Stimulated activated CD4-positive, alpha-beta T cell treated with anti-CD3 and anti-CD28 coated beads, Interleukin-15, amount 100 ng/mL, for 24 hours (primary cell): ENCODE measurements around the gene TM4SF5.

Source experiments
- DNase-seq: peaks from one replicate; pipeline ENCODE4 v3.0.0-alpha.2; 2020

TM4SF5 gene, protein sequence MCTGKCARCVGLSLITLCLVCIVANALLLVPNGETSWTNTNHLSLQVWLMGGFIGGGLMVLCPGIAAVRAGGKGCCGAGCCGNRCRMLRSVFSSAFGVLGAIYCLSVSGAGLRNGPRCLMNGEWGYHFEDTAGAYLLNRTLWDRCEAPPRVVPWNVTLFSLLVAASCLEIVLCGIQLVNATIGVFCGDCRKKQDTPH

DNA sequence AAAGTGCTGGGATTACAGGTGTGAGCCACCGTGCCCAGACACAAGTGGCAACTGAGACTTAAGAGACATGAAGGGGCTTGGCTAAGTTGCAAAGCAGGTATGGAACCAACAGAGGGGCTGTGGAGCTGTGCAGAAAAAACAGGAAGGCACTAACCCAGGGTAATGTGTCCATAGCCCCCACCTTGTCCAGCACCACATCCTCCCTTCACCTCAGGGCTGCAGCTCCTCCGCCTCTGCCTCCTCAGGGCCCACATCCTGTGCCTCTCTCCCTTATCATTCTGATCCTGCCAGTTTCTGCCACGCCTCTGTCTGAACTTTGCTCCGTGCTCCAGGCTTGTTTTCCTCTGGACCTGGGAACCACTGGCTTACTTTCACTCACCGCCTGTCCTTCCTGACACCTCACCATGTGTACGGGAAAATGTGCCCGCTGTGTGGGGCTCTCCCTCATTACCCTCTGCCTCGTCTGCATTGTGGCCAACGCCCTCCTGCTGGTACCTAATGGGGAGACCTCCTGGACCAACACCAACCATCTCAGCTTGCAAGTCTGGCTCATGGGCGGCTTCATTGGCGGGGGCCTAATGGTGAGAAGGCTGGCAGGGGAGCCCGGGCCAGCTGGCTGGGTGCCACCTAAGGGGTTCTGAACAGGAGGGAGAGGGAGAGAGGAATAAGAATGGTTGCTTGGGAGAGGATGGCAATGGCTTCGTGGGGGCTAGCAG is at the start of gene TM4SF5:
TM4SF5 (plus strand) TSS at position 368 of the 716 bp plus-strand sequence; CDS start at position 405, 37 bp downstream.
- DNase-seq = no peak

DNA sequence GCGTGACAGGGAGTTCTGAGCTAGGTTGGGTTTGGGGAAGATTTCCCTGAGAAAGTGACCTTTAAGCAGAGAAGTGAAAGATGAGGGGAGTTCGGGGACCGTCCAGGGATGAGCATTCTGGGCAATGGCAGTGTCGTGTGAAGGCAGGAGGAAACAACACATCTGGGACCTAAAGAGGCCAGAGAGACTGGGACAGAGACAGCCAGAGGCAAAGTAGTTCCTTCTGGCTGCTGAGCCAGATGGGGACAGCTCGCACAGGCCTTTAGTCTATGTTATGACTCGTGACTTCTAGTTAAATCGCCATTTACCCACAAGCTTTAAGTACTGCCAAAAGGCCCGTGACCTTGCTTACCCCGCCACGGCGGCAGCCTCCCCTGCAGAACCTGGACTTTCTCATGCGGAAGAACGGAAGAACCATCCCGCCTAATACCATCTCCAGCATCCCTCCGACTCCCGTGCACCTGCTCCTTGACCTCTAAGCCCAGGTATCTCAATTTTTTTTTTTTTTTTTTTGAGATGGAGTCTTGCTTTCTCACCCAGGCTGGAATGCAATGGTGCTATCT is 48.9 kb upstream of the TM4SF5 start:
- no peak for DNase-seq

DNA sequence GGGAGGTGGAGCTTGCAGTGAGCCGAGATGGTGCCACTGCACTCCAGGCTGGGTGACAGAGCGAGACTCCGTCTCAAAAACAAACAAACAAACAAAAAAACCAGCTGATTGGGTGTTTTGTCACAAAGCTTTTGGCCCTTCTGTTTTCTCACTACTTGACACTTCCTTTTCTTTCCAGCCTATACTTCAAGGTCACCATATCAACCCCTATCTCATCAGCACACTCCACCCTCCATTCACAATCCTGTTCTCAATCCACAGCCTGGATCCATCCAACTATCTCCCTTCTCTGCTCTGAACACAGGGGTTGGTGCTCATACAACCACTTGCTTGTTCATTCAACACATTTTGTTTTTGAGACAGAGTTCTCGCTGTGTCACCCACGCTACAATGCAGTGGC is 47.0 kb upstream of the TM4SF5 start:
- no peak for DNase-seq

DNA sequence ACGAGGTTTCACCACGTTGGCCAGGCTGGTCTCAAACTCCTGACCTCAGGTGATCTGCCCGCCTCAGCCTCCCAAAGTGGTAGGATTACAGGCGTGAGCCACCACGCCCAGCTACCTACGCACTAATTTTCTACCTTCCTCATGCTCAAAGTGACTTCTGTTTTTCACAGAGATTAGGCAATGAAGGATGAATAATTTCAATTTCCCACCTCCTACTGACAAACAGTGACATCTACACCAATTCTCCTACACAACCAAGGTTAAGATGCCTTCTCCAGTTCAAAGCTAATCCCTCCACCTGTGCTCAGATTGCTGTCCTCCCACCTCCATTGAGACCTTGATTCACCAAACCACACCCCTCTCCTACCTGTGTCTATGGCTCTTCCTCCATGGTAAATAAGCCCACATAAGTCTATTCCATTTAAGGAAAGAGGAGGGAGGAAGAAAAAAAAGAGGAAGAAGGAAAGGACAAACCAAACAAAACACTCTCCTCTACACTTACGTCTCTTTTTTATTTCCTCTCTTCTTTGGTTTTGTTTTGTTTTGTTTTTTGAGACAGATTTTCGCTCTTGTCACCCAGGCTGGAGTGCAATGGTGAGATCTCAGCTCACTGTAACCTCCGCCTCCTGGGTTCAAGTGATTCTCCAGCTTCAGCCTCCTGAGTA is 45.9 kb upstream of the TM4SF5 start:
- DNase-seq = no peak

DNA sequence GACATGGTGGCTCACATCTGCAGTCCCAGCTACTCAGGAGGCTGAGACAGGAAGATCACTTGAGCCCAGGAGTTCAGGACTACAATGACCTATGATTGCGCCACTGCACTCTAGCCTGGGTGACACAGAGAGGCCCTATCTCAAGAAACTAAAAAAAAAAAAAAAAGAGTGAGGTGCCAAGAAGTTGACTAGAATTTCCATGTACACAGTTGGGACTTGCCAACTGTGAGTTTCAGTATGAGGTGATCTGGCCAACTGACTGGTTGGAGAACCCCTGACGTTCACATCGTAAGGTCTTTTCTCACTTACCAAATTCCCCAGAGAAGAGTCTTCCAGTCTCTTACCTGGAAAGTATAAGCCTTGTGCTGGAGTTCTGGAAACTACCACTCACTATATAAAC is 43.6 kb upstream of the TM4SF5 start:
- no peak for DNase-seq

DNA sequence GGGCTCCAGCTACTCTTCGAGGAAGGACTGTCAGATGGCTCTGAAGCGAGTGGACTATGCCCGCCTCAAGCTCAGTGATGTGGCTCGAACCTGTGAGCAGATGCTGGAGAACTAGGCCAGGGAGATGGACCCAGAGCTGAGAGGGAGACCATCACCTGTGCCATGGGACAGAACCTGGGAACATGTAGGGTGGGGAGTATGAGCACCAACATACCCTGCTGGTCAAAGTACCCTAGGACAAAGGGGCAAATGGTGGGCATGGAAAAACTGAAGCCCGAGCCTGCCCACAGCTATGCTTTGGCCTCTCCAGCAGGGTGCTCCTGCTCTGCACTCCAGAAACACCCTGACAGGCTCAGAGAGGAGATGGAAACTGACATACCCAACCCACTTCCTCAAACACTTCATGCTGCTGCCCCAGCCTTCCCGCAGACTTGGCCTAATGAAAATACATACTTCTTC is 38.6 kb upstream of the TM4SF5 start:
- no peak for DNase-seq

DNA sequence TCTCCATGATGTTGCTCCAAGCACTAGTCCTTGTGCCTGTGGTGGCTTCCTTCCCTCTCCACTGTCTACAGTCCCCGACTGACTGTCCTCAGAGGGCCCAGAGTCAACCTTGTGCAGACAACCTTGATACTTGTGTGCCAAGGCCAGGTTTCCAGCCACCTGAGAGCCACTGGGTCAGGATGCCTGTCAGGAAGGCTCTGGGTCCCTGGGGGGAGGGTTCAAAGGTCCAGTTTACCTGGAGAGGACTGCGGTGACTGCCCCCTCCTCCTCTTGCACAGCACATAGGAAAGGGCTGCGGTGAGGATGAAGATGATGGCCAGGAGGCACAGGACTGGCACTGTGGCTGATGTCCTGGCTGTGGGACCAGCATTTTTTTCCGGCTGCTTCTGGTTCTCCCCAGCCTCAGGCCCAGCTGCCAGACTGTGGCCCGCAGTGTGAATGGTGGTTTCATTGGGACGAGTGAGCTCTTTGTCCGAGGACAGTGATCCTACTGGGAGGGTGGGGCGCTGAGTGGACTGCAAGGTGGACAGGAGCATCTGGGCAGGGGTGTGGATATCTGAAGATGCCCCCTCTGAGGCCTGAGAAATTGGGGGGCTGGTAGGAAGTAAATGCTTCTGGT is 36.7 kb upstream of the TM4SF5 start:
- no peak for DNase-seq

DNA sequence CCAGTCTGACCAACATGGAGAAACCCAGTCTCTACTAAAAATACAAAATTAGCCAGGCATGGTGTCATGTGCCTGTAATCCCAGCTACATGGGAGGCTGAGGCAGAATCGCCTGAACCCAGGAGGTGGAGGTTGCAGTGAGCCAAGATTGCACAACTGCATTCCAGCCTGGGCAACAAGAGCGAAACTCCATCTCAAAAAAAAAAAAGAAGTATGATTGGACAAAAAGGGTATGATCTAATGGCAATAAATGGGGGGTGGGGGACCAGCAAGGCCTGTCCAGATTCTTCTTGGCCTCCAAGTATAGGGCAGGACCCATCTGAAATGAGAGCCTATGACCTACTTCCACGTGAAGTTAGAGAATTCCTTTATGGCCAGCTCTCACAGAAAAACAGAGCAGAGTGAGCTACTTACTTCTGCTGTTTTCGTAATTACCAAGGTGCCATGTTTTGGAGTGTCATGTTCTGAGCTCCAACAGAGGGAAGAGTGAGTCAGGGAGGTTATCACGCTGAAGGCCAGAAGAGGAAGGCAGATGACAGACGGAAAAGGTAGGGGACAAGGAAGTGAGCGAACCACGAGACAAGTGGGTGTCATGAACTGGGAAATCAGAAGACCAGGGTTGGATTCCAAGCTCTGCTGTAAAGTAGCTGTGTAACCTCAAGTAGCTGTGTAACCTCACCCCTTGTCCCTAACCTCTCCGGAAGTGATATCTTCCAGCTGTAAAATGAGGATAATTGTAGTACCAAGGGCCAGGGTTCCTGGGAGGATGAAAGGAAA is 35.6 kb upstream of the TM4SF5 start:
- DNase-seq = no peak

DNA sequence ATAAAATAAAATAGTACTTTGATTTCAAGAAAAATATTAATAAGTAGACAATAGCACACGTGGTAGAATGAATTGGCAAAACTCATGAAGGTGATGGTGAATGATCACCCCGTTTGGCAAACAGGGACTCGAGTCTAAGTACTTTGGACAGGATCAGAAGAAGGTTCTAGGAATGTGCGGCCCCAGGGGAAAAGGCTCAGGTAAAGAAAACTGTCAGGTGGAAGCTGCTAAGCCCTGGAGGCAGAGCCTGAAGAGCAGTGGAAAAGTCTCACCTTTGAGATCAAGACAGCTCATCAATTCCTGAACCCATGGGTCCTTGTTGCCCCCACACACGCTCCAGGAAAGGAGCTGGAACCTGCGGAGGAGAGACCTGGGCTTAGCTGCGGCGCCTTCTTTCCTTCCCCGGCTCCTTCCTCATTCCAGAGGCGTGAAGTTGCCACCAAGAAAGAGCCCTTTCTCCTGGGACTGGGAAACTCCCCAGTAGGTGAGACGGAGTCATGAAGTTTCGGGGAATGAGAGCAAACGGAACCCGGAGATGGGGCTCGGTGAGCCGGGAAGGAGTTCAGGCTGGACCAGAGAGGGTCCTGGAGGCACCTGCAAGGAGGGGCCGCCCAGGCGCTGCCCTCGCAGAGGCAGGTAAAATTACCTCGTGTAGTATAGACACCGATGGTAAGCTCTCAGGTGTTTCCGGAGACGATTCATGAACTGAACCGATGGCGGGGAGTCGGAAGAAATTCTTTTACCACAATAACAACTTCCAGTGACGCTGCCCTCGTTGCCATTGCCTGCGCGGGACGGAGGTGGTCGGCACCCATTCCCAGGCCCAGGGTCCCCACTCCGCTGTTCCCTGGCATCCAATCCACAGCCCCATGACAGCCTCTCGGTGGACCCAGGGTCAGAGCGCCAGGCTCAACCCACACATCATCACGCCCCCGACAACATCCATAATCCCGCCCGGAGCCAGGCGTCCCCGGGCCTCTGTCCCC is 33.3 kb upstream of the TM4SF5 start:
- no peak for DNase-seq

DNA sequence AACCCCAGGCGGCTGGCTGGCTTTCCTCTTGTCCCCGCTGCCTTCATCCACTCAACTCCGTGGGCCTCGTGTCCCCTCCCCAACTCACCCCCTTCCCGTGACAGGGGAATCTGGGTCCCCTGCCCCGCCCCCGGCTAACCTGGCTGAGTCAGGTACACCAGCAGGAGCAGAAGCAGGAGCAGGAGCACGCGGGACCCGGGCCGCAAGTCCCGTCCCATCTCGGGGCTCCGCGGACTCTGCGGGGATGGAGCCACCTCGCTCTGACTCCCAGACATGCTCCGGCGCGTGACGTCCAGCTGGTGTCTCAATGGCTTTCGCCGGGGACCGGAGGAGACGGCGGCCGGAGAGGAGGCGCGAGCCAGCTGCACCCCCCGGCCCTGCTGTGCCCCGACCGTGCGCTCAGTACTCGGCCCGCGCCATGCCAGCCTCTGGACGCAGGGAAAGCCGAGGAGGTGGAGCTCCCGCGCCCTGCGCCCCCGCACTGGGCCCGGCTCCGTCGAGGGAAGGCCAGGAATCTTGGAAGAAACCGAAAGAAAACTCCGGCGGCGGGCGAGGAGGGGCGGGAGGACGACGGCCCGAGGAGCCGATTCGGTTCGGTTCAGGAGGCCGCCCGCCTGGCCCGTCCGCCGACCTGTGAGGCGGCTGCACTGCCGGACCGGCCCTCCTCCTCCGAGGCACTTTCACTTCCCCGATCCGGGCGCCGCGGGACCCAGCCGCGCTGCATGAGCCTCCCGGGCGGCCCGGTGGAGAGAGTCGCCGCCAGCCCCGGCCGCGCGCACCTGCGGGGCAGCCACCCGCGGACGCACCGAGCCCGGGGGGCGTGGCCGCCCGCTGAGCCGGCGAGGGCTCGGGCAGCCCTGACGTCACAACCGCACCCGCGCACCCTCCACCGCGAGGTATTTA is 32.3 kb upstream of the TM4SF5 start, which contains the start of the genes CXCL16 and ZMYND15:
CXCL16 (minus strand) TSS at position 807 of the 903 bp plus-strand sequence; CDS start at position 218, 589 bp downstream.
ZMYND15 (plus strand) TSS at position 712 of the 903 bp plus-strand sequence. CDS start 716 bp downstream, outside the sequence.
- DNase-seq = peak; percentile 67

DNA sequence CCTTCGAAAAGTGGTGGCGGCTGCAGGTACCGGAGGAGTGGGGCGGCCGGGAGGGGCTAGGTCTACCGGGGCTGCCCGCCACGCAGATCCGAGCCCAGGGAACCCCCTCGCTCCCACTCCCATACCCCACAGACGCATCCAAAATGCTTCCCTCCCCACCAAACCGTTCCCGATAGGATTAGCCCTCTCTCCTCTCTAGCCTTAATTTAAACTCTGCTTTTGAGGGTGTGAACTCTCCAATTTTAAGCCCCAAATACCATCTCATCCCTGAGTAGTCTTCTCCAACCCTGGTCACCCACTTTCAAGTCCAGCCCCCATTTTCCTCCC is 31.7 kb upstream of the TM4SF5 start:
- DNase-seq = no peak

DNA sequence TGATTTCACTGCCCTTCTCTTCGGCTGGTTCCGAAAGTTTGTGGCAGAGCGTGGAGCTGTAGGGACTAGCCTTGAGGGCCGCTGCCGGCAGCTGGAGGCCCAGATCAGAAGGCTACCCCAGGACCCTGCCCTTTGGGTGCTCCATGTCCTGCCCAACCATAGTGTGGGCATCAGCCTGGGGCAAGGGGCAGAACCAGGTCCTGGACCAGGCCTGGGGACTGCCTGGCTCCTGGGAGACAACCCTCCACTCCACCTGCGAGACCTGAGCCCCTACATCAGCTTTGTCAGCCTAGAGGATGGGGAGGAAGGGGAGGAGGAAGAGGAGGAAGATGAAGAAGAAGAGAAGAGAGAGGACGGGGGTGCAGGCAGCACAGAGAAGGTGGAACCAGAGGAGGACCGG is 31.1 kb upstream of the TM4SF5 start:
- DNase-seq = no peak

DNA sequence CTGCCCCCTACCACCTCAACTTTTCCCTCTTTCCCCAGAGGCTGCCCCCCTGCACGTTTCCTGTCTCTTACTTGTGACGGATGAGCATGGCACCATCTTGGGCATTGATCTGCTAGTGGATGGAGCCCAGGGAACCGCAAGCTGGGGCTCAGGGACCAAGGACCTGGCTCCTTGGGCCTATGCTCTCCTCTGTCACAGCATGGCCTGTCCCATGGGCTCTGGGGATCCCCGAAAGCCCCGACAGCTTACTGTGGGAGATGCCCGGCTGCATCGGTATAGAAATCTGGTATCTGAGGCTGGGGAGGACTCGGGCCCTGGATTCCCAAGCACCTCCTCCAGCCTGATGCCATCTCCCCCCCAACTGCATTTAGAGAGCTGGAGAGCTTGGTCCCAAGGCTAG is 30.1 kb upstream of the TM4SF5 start:
- no peak for DNase-seq

DNA sequence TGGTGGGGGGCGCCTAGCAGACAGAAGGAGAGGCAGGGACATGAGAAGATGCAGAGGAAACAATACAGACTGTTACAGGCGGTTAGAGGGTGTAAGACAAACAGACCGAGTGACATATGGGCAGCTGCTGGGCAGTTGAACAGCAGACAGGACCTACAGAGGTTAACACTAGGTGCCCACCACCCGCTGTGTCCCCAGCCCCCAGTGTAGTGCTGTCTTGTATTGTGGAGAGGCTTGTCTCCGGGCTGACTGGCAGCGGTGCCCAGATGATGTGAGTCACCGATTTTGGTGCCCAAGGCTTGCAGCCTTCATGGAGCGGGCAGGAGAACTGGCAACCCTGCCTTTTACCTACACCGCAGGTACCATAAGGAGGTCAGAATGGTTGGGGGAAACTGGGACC is 29.6 kb upstream of the TM4SF5 start:
- no peak for DNase-seq

DNA sequence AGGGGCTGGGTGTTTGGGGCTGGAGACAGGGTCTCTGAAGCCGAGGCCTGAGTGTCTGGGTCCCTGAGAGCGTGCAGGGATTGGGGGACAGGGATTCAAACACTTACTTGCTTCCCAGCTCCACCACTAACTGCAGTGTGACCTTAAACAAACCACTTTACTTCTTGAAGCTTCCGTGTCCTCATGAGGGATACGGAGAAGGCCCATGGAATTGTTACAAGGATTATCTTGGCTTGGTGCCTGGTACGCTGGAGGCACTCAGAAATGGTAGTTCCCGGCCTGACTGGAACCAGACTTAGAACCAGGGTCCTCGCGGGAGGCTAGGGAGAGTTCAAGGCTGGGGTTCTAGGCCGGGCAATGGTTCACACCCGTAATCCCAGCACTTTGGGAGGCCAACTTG is 29.1 kb upstream of the TM4SF5 start:
- no peak for DNase-seq

DNA sequence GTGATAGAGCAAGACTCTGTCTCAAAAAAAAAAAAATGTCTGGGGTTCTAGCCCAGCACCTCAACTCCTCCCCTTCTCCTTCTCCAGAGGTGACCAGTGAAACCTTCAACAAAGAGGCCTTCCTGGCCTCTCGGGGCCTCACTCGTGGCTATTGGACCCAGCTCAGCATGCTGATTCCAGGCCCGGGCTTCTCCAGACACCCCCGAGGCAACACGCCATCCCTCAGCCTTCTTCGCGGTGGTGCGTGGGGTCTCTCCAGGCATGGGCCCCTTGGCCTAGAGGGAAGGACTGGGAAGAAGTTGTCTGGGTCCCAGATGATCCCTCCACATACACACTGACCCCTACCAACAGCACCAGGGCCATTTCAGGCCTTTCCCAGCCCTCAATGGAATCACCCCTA is 28.5 kb upstream of the TM4SF5 start:
- DNase-seq = no peak

DNA sequence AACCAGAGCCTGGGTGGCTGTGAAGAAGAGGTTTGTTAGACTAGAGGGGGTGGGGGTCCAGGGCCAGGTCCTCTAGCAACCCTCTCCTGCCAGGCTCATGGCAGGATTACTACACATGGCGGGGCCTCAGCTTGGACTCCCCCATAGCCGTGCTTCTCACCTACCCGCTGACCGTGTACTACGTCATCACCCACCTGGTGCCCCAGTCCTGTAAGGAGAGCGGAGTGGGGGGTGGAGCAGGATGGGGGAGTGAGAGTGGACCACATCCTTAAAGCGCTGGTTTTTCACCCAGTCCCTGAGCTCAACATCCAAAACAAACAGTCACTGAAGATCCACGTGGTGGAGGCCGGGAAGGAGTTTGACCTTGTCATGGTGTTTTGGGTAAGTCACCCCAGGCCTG is 27.8 kb upstream of the TM4SF5 start:
- DNase-seq = no peak

DNA sequence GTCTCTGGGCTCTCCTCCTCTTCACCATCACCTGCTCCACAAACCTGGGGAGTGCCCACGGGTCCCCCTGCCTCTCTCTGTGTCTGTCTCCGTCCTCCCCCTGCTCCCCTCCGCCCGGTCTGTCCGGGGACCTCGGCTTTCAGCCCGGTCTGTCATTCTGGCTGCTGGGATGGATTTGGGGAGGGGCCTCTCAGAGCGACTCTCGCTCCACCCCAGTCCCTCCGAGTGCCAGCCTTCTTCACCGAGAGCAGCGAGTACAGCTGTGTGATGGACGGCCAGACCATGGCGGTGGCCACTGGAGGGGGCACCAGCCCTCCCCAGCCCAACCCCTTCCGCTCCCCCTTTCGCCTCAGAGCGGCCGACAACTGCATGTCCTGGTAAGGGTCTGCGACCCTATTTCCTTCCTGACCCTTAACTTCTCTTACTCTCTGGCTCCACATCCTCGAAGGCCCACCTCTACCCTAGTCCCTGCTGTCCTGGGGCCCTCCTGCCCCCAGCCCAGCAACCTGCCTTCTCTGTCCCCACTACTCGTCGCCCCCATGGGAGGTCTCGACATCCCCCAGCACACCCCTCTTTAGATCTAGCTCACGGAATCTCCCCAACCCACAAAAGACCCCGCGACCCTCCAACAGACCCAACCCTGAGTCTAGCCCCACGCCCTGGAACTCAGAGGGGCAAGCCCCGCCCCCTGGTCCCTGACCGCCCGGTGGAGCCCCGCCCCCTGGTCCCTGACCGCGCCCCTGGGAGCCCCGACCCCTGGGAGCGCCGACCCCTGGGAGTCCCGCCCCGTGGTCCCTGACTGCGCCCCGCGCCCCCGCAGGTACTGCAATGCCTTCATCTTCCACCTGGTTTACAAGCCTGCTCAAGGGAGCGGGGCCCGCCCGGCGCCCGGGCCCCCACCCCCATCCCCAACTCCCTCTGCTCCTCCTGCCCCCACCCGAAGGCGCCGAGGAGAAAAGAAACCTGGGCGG is 26.4 kb upstream of the TM4SF5 start:
- no peak for DNase-seq

DNA sequence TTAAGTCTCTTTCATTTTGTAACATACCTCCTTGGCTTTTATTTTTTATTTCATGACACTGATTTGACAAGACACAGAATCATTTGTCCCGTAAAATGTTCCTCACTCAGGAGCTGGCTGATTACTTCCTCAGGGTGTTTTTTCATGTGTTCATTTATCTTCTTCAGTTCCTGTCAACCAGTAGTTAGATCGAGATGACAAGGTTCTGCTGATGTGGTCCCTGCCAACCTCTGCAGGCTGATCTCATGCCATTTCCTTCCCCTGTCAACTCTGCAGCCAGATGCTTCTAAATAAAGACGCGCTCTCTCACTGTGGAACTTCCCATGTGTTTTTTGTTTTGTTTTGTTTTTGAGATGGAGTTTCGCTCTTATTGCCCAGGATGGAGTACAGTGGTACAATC is 23.8 kb upstream of the TM4SF5 start:
- no peak for DNase-seq
